Coronary artery (tissue), 2 donors: ENCODE data around the gene POLDIP2.
"Not testable (repeated sequence)": the region's sequence is repeated elsewhere in the genome, so short reads cannot be mapped to it uniquely, and the experiment has no call there.

Experiments
- DNase-seq: peaks from one replicate; pipeline ENCODE4 v3.0.0-alpha.2; 2017; ENCODE audit warnings: low spot score
- H3K27ac ChIP-seq, 2 donors: fragments of 200-600 bp; sonication (generic); one replicate each; pipeline ENCODE4 v1.5.1; 2016 to 2019
- H3K4me3 ChIP-seq: fragments of 200-600 bp; sonication (generic); 2 replicates; pipeline ENCODE4 v1.5.1; 2016; ENCODE audit warnings: mild to moderate bottlenecking, moderate library complexity
- CTCF ChIP-seq: fragments of 200-600 bp; sonication (generic); IDR thresholded peaks from one replicate; pipeline ENCODE4 v1.5.1; 2019; ENCODE audit warnings: antibody characterized with exemption

The POLDIP2 gene

GRCh38 chr17:28343491-28343932 lies 13.8 kb downstream of the POLDIP2 start:
- peak overlapping the region in 1 of 2 donors; percentile 30 for H3K27ac ChIP-seq
- TF ChIP-seq CTCF = no peak
- no peak overlapping the region for H3K4me3 ChIP-seq
- no peak for DNase-seq

- Histone ChIP-seq H3K27ac (no peak overlapping the region), H3K4me3 (no peak overlapping the region)
- DNase-seq = no peak
- TF ChIP-seq CTCF = no peak
These were observed 15.0 kb downstream of the POLDIP2 start for GRCh38 chr17:28342313-28342712.

- Histone ChIP-seq H3K27ac (no peak overlapping the region), H3K4me3 (no peak overlapping the region)
- no peak for TF ChIP-seq CTCF
- no peak for DNase-seq
These were observed 15.8 kb downstream of the POLDIP2 start for GRCh38 chr17:28341516-28341915.

GRCh38 chr17:28340374-28340773 lies 17.0 kb downstream of the POLDIP2 start:
- no peak for TF ChIP-seq CTCF

GRCh38 chr17:28339431-28339830 lies 17.9 kb downstream of the POLDIP2 start:
- Histone ChIP-seq H3K27ac (no peak overlapping the region), H3K4me3 (no peak overlapping the region)
- TF ChIP-seq CTCF = no peak
- no peak for DNase-seq

More at GRCh38 chr17:28340374-28340773, 17.0 kb downstream of the POLDIP2 start:
- H3K4me3 ChIP-seq = no peak overlapping the region
- DNase-seq = no peak
- H3K27ac ChIP-seq = no peak overlapping the region

- DNase-seq, H3K4me3 ChIP-seq: not testable (repeated sequence)
- H3K27ac ChIP-seq = peak overlapping the region; percentile 41 to 59
These were observed 18.5 kb downstream of the POLDIP2 start for GRCh38 chr17:28338769-28339212.

- DNase-seq = no peak
- TF ChIP-seq CTCF = no peak
- Histone ChIP-seq H3K27ac (peak overlapping the region; percentile 41 to 59), H3K4me3 (no peak overlapping the region)
These were observed 19.1 kb downstream of the POLDIP2 start for GRCh38 chr17:28338056-28338768.
